Measurements from ENCODE around the gene TUBA4A. TPM values are rescaled to one million over a fixed set of nuclear protein-coding genes. Genes with fewer than 3 reads are reported as not detected.

The TUBA4A gene
- total RNA-seq, 1 donor from 2014 or later = 78.7 TPM

DNA sequence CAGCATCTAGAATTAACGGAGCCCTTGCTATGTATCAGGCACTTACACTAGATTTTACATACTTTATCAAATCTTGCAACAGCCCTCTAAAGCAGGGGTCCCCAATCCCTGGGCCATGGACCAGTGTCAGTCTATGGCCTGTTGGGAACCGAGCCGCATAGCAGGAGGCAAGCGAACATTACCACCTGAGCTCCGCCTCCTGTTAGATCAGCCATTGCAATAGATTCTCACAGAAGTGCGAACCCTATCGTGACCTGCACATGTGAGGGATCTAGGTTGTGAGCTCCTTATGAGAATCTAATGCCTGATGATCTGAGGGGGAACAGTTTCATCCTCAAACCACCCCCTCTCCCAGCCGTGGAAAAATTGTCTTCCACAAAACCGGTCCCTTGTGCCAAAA lies 38.9 kb upstream of the TUBA4A start:
- H3K36me3 ChIP-seq (ENCODE audit: control insufficient read depth, insufficient read depth, low read length) = no peaks in the 10 kb centered on the region
- H3K27me3 ChIP-seq (ENCODE audit: control insufficient read depth, insufficient read depth, low read length) = no peaks in the 10 kb centered on the region
- H3K4me3 ChIP-seq (ENCODE audit: low read depth, low read length) = no peak overlapping the region
- DNase-seq (ENCODE audit: low read depth) = no peak
- TF ChIP-seq, protein P1, sequence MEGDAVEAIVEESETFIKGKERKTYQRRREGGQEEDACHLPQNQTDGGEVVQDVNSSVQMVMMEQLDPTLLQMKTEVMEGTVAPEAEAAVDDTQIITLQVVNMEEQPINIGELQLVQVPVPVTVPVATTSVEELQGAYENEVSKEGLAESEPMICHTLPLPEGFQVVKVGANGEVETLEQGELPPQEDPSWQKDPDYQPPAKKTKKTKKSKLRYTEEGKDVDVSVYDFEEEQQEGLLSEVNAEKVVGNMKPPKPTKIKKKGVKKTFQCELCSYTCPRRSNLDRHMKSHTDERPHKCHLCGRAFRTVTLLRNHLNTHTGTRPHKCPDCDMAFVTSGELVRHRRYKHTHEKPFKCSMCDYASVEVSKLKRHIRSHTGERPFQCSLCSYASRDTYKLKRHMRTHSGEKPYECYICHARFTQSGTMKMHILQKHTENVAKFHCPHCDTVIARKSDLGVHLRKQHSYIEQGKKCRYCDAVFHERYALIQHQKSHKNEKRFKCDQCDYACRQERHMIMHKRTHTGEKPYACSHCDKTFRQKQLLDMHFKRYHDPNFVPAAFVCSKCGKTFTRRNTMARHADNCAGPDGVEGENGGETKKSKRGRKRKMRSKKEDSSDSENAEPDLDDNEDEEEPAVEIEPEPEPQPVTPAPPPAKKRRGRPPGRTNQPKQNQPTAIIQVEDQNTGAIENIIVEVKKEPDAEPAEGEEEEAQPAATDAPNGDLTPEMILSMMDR (IDR thresholded peaks at IDR 0.05; ENCODE audit: insufficient read depth, low read length, poor library complexity, severe bottlenecking) = no peak

DNA sequence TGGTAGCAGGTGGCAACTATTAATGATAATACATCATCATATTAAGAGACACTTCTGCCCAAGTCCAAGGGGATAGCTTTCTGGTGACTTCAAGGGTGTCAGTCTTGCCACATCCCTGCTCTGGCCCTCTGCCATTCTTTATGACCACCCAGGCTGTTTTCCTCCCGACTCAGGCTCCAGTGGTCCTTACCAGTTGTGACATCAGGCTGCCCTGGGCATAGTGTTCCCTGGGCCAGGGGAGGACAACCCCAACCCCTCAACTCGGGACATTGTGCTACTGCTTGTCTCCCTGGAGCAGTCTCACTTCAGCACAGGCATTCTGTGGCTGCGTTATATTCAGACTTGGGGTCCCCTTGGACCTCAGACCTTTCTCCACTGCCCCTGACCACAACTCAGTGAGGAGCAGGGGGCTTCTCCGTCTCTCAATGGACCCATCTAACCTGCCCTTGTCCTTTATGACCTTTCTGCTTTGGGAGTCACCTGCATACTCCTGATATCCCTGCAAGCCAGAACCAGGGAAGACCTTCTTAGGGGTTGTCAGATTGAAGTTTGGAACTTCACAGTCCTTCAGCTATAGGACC lies 38.3 kb upstream of the TUBA4A start:
- no peaks in the 10 kb centered on the region for H3K27me3 ChIP-seq (ENCODE audit: control insufficient read depth, insufficient read depth, low read length)
- no peaks in the 10 kb centered on the region for H3K36me3 ChIP-seq (ENCODE audit: control insufficient read depth, insufficient read depth, low read length)

DNA sequence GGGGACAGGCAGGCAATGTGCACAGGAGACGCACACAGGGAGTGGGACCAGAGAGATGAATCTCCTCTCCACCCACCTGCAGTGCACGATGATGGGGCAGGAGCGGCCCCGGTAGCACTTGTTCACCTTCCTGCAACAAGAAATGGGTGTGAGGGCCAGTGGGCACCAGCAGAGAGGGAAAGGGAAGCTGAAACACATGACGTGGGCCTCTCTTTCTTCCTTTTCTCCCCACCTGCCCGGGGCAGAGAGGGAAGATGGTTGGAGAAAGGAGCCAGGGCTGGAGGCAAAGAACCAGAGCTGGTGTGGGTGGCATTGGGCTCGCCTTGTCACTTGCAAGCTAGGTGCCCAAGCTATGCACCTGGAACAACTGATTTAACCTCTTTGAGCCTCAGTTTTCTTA lies 37.7 kb upstream of the TUBA4A start:
- no peak for DNase-seq (ENCODE audit: low read depth)
- Histone ChIP-seq H3K27me3 (ENCODE audit: control insufficient read depth, insufficient read depth, low read length) (no peaks in the 10 kb centered on the region), H3K4me3 (ENCODE audit: low read depth, low read length) (no peak overlapping the region), H3K36me3 (ENCODE audit: control insufficient read depth, insufficient read depth, low read length) (no peaks in the 10 kb centered on the region)
- TF ChIP-seq, protein P1 (IDR thresholded peaks at IDR 0.05; ENCODE audit: insufficient read depth, low read length, poor library complexity, severe bottlenecking) = no peak

More for the DNA sequence above, 38.3 kb upstream of the TUBA4A start:
- no peak for DNase-seq (ENCODE audit: low read depth)
- TF ChIP-seq, protein P1 (IDR thresholded peaks at IDR 0.05; ENCODE audit: insufficient read depth, low read length, poor library complexity, severe bottlenecking) = no peak
- no peak overlapping the region for H3K4me3 ChIP-seq (ENCODE audit: low read depth, low read length)

DNA sequence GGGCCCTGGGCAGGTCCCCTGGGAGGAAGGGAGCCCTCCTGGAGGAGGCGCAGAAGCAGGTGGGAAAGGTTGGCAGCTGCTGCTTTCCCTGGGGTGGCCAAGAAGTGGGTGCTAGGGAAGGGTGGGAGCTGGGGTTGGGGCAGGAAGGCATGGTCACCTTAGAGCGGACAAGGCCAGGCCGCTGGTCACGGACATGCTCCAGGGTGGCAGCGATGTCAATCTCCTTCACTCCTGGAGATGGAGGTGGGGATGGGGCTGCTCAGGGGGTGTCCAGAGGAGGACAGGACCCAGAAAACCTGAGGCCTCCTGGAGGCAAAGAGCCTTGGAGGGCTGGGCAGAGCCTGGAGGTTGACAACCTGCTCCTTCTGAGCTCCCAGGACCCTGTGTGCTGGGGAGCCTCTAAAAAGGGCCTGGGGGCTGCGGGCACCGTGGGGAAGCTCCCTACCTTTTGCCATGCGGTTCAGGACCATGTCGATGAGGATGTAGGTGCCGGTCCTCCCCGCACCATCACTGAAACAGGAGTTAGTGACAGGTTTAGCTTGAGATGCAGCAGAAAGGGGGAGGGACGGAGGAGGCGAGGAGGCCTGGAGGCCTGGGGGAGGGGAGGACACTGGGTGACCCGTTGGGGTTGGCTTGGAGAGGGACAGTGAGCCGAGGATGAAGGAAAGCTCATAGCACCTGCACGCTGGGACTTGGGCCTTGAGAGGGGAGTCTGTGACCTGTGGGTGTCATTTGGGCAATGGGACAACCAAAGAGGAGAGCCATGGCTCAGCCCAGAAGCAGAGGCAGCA lies 36.9 kb upstream of the TUBA4A start:
- no peak for DNase-seq (ENCODE audit: low read depth)
- no peaks in the 10 kb centered on the region for H3K27me3 ChIP-seq (ENCODE audit: control insufficient read depth, insufficient read depth, low read length)
- no peaks in the 10 kb centered on the region for H3K36me3 ChIP-seq (ENCODE audit: control insufficient read depth, insufficient read depth, low read length)
- no peak overlapping the region for H3K4me3 ChIP-seq (ENCODE audit: low read depth, low read length)
- TF ChIP-seq, protein P1 (IDR thresholded peaks at IDR 0.05; ENCODE audit: insufficient read depth, low read length, poor library complexity, severe bottlenecking) = no peak

DNA sequence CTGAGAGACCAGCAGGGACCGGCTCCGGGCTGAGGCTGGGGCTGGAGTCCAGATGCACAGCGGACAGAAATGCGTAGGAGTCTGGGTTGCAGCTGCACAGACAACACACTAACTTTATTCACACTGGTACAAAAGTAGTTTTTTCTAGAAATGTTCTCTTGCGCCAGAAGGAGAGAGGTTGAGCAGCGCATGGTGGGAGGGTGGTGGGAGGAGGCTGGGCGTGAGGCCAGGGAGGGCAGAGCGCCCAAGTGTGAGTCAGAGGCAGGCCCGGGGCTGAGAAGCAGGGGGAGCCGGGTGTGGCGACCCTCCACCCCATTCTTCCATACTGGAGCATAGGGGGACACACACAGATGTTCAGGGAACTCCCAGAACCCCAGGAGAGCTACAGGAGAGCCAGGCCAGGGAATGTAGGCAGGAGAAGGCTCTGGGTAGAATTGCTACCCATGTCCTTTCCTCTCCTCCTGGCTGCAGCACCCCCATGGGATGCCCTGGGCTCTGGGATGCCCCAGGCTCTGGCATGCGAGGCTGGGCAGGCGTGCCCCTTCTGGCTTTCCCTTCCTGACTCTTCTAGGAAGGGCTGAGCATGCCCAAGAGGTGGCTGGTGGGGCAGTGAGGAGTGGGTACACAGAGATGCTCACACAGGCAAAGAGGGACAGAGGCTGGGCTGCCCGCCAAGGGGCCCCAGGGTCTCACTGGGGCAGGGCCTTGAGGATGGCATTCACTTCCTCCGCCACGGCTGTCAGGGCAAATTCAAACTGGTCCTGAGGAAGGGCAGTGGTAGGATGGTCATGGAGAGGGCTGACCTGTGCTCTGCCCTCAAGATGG lies 36.0 kb upstream of the TUBA4A start:
- no peaks in the 10 kb centered on the region for H3K36me3 ChIP-seq (ENCODE audit: control insufficient read depth, insufficient read depth, low read length)
- DNase-seq (ENCODE audit: low read depth) = no peak
- TF ChIP-seq, protein P1 (IDR thresholded peaks at IDR 0.05; ENCODE audit: insufficient read depth, low read length, poor library complexity, severe bottlenecking) = no peak
- H3K27me3 ChIP-seq (ENCODE audit: control insufficient read depth, insufficient read depth, low read length) = no peaks in the 10 kb centered on the region
- H3K4me3 ChIP-seq (ENCODE audit: low read depth, low read length) = no peak overlapping the region
